Colonic mucosa (tissue), 4 donors: Measurements from ENCODE around the gene NAPG. TPM values are rescaled to one million over a fixed set of nuclear protein-coding genes. Genes with fewer than 3 reads are reported as not detected.
"Not testable (repeated sequence)": the region's sequence is repeated elsewhere in the genome, so short reads cannot be mapped to it uniquely, and the experiment has no call there.

Source experiments
- DNase-seq: peaks from one replicate; pipeline ENCODE4 v3.0.0-alpha.2; 2020
- H3K27ac ChIP-seq: fragments of 200-600 bp; one replicate; pipeline ENCODE4 v1.8.0; 2021
- H3K27me3 ChIP-seq: fragments of 200-600 bp; one replicate; pipeline ENCODE4 v1.8.0; 2021
- H3K36me3 ChIP-seq: fragments of 200-600 bp; one replicate; pipeline ENCODE4 v1.8.0; 2021
- H3K4me1 ChIP-seq: fragments of 200-600 bp; one replicate; pipeline ENCODE4 v1.8.0; 2021; ENCODE audit warnings: mild to moderate bottlenecking
- H3K4me3 ChIP-seq: fragments of 200-600 bp; one replicate; pipeline ENCODE4 v1.8.0; 2021
- H3K9ac ChIP-seq, 2 donors: one replicate each; pipeline ENCODE4 v1.7.0; 2013; ENCODE audit warnings: control low read depth in 2 of 2, low read depth in 2 of 2, low read length in 2 of 2
- H3K9me3 ChIP-seq: fragments of 200-600 bp; one replicate; pipeline ENCODE4 v1.8.0; 2021
- intact Hi-C: fragments of 100-400 bp; cut with DNase I; formaldehyde crosslinking; loops from one replicate; pipeline ENCODE4 v1.14.1; 2022
- total RNA-seq, 2 donors: library from RNA; stranded (reverse); fragmentation: NEBNext Ultra II Directional in 1 of 2; extraction: Animal tissue kit (Norgen Biotek cat#: 25700) in 1 of 2; gene quantifications; one replicate each; pipeline ENCODE4 v1.2.1, GENCODE V29; 2021
- TF ChIP-seq, protein P1 (sequence below): fragments of 200-600 bp; IDR thresholded peaks from one replicate; pipeline ENCODE4 v1.8.0; 2022; ENCODE audit warnings: antibody characterized with exemption, mild to moderate bottlenecking
- donor health status: healthy.
- donor health status: DM: no; HTN: no; CAD: no.
- donor health status: DM: no; HTN: no; CAD: no.

The NAPG gene
- total RNA-seq, 2 donors from 2014 or later: 29.0 to 36.0 TPM

DNA sequence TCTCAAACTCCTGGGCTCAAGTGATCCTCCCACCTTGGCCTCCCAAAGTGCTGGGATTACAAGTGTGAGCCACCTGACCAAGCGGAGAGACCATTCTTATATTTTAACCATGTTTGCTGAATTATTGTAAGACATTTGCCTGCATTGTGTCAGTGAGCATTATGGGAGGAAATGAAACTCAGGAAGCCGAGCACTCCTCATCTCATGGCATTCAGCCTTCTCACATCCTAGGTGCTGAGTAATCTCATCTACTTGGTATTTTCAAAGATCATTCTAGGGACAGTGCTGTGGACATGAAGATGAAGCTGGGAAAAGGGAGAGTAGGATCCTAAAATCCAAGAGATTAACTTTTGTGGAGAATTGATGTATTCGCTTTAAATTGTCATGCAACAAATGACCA, 66.1 kb downstream of the NAPG start:
- intact Hi-C loops: no loop called here
- no peaks in the 10 kb centered on the region for H3K27me3 ChIP-seq
- H3K4me1 ChIP-seq: no peaks in the 10 kb centered on the region
- TF ChIP-seq, protein P1, sequence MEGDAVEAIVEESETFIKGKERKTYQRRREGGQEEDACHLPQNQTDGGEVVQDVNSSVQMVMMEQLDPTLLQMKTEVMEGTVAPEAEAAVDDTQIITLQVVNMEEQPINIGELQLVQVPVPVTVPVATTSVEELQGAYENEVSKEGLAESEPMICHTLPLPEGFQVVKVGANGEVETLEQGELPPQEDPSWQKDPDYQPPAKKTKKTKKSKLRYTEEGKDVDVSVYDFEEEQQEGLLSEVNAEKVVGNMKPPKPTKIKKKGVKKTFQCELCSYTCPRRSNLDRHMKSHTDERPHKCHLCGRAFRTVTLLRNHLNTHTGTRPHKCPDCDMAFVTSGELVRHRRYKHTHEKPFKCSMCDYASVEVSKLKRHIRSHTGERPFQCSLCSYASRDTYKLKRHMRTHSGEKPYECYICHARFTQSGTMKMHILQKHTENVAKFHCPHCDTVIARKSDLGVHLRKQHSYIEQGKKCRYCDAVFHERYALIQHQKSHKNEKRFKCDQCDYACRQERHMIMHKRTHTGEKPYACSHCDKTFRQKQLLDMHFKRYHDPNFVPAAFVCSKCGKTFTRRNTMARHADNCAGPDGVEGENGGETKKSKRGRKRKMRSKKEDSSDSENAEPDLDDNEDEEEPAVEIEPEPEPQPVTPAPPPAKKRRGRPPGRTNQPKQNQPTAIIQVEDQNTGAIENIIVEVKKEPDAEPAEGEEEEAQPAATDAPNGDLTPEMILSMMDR: no peak
- H3K4me3 ChIP-seq: no peak overlapping the region
- no peak overlapping the region for H3K27ac ChIP-seq
- no peaks in the 10 kb centered on the region for H3K9me3 ChIP-seq
- no peaks in the 10 kb centered on the region for H3K36me3 ChIP-seq
- H3K9ac ChIP-seq: no peak overlapping the region
- DNase-seq: no peak

DNA sequence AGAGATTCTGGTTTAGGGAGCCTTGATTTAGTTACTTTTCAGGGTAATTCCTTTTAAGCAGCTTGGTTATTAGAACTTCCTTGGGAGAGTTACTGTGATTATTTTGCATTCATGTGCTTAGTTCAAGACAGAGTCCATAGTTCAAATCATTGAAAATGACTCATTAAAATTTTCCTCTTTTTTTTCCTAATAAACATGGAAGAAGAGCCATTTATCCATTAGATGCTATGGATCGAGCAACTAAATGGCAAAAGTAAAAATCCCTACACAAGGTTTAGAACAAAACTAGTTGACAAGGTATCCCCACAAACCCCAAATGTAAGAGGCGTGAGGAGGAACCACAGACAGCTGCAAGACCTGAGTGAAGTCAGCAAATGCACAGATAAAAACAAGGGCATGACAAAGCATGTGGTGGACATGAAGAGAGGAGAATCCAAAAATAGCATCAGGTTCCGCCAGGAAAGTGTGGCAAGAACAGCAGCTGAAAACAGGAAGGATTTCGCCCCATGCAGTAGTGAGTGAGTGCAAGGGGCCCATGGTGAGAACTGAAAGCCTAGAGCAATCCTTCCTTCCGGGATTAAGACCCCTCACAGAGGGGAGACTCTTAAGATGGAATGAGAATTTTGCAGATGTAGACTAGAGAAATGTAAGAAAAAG, 67.7 kb downstream of the NAPG start:
- intact Hi-C loops, H3K27ac ChIP-seq, H3K9me3 ChIP-seq, H3K36me3 ChIP-seq, DNase-seq, H3K9ac ChIP-seq, H3K27me3 ChIP-seq, H3K4me1 ChIP-seq, H3K4me3 ChIP-seq: not testable (repeated sequence)

DNA sequence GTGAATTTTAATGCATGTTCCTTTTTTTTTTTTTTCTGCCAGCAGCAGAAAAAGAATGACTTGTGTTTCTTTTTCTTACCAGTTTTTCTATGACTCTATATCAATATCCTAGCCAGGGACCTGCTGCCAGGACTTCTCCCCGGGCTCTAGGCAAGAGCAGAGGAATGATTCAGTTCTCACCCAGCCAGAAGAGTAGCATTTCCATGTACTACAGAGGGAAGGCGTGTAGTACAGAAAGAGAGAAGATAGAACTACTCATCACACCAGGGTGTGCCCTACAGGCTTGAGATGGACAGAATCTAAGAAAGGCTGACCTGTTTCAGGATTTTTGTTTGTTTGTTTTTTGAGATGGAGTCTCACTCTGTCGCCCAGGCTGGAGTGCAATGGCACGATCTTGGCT, 70.1 kb downstream of the NAPG start:
- H3K27ac ChIP-seq, H3K9ac ChIP-seq, H3K27me3 ChIP-seq, H3K36me3 ChIP-seq, H3K9me3 ChIP-seq, intact Hi-C loops, DNase-seq, H3K4me3 ChIP-seq, H3K4me1 ChIP-seq: not testable (repeated sequence)

DNA sequence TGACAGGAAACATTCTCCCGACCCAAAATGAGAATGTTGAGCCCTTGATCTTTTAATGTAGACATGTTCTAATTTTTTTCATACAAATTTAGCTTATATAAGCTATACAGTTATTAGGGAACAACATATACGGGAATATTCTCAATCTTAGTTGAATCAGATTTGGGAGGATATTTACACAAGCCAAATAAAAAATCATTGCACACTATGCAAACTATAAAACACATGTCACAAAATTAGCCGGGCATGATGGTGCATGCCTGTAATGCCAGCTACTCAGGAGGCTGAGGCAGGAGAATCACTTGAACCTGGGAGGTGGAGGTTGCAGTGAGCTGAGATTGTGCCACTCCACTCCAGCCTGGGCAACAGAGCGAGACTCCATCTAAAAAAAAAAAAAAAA, 71.9 kb downstream of the NAPG start:
- DNase-seq, H3K27me3 ChIP-seq, H3K36me3 ChIP-seq, H3K4me3 ChIP-seq, intact Hi-C loops, H3K4me1 ChIP-seq, H3K9me3 ChIP-seq, H3K9ac ChIP-seq, H3K27ac ChIP-seq: not testable (repeated sequence)

DNA sequence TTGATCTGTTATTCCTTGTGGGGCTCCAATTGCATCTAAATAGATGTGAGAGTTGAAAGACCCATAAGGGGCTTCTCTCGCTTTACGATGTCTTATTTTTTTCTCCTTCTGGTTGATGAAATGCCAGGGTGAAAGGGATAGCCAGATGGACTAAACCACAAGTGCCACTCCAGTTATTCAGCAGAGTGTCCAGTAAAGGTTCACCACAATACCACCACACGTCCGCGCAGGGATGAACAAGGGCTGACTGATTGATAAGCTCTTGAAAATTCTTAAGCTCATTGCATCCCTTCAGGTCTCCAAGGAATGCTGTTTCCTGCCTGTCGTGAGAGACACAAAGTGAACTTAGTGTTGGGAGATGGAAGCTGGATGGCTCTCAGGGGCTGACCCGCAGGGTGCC, 74.9 kb downstream of the NAPG start:
- DNase-seq, H3K36me3 ChIP-seq, H3K9ac ChIP-seq, H3K4me1 ChIP-seq, H3K4me3 ChIP-seq, intact Hi-C loops, H3K9me3 ChIP-seq, H3K27ac ChIP-seq, H3K27me3 ChIP-seq: not testable (repeated sequence)

Other genes with a start within 250 kb of the NAPG start
- 10 to 100 TPM in 1 of 2 donors, 1 to 10 TPM in 1; 5.6 to 10.7 TPM for gene APCDD1, start 71.4 kb upstream of the NAPG start, total RNA-seq